HepG2 (cell line): Measurements from ENCODE around the gene SIK3. TPM values are rescaled to one million over a fixed set of nuclear protein-coding genes. Genes with fewer than 3 reads are reported as not detected.

Experiments
- AGO2 ChIP-seq: fragments of 200-400 bp; formaldehyde crosslinking; optimal IDR thresholded peaks from 2 replicates; pipeline ENCODE3; 2017; ENCODE audit warnings: mild to moderate bottlenecking, low read depth, low read length, moderate library complexity
- FUBP1 ChIP-seq: sonication (generic); formaldehyde crosslinking; IDR thresholded peaks from 2 replicates; pipeline ENCODE4 v1.5.1; 2020; ENCODE audit warnings: missing genetic modification reagents, mild to moderate bottlenecking, borderline replicate concordance
- IKZF4 ChIP-seq: sonication (generic); formaldehyde crosslinking; IDR thresholded peaks from 2 replicates; pipeline ENCODE4 v1.5.1; 2020; ENCODE audit warnings: borderline replicate concordance, mild to moderate bottlenecking, low read depth, missing genetic modification reagents; ENCODE audit errors: not compliant biosample characterization
- REST ChIP-seq, 2 experiments: IDR thresholded peaks; 2 replicates each; pipeline ENCODE4 v1.6.1; 2011 to 2012; ENCODE audit warnings: low read length in 2 of 2, borderline replicate concordance in 1 of 2, low read depth in 1 of 2, mild to moderate bottlenecking in 1 of 2, moderate library complexity in 1 of 2
- ZBTB8A ChIP-seq: sonication (generic); formaldehyde crosslinking; IDR thresholded peaks from 2 replicates; pipeline ENCODE4 v1.4.0; 2020; ENCODE audit warnings: mild to moderate bottlenecking, low read depth, missing genetic modification reagents, borderline replicate concordance
- ZKSCAN8 ChIP-seq: IDR thresholded peaks from 2 replicates; pipeline ENCODE4 v1.6.1; 2016; ENCODE audit warnings: borderline replicate concordance, missing genetic modification reagents, missing compliant biosample characterization
- ZNF121 ChIP-seq: sonication (generic); formaldehyde crosslinking; IDR thresholded peaks from 2 replicates; pipeline ENCODE4 v1.5.0; 2020; ENCODE audit warnings: mild to moderate bottlenecking, missing genetic modification reagents
- ZNF605 ChIP-seq: sonication (generic); formaldehyde crosslinking; IDR thresholded peaks from 2 replicates; pipeline ENCODE4 v1.8.0; 2022; ENCODE audit warnings: mild to moderate bottlenecking, missing genetic modification reagents
- ZNF646 ChIP-seq: sonication (generic); formaldehyde crosslinking; IDR thresholded peaks from 2 replicates; pipeline ENCODE4 v1.9.0; 2021; ENCODE audit warnings: mild to moderate bottlenecking, missing genetic modification reagents
- ZNF83 ChIP-seq: sonication (generic); formaldehyde crosslinking; IDR thresholded peaks from 2 replicates; pipeline ENCODE4 v1.4.0; 2020; ENCODE audit warnings: missing genetic modification reagents, mild to moderate bottlenecking, borderline replicate concordance
- polyA plus RNA-seq, 8 experiments: library from polyadenylated mRNA; depleted of rRNA in 3 of 8; stranded (reverse) in 7 of 8; unstranded in 1 of 8; fragments of >200 nt; fragmentation: Illumina TruSeq in 4 of 8; extraction: Trizol in 4 of 8; gene quantifications; 2 replicates each; pipeline versions ENCODE4 v1.2.1 to v1.2.3, GENCODE V29; 2011 to 2016; ENCODE audit warnings: low read depth in 4 of 8, missing spikeins in 1 of 8, mixed read lengths in 1 of 8; ENCODE audit not compliant: insufficient read depth in 1 of 8
- total RNA-seq, 5 experiments: library from RNA; depleted of rRNA; stranded (reverse); fragments of >200 nt; fragmentation: Illumina TruSeq; extraction: Trizol; gene quantifications; 2 replicates each; pipeline ENCODE4 v1.2.3, GENCODE V29; 2016; ENCODE audit warnings: low read depth in 1 of 5
- TF ChIP-seq, protein P1 (sequence below): sonication (generic); formaldehyde crosslinking; IDR thresholded peaks from 2 replicates; pipeline ENCODE4 v1.5.1; 2020; ENCODE audit warnings: missing genetic modification reagents, mild to moderate bottlenecking, borderline replicate concordance

The SIK3 gene
- total and polyA plus RNA-seq, 2 of the 13 experiments (the other 11 are each of a cell fraction or from before 2014, with no cell fraction given), result 5.7 to 9.8 TPM

- TF ChIP-seq, protein P1, sequence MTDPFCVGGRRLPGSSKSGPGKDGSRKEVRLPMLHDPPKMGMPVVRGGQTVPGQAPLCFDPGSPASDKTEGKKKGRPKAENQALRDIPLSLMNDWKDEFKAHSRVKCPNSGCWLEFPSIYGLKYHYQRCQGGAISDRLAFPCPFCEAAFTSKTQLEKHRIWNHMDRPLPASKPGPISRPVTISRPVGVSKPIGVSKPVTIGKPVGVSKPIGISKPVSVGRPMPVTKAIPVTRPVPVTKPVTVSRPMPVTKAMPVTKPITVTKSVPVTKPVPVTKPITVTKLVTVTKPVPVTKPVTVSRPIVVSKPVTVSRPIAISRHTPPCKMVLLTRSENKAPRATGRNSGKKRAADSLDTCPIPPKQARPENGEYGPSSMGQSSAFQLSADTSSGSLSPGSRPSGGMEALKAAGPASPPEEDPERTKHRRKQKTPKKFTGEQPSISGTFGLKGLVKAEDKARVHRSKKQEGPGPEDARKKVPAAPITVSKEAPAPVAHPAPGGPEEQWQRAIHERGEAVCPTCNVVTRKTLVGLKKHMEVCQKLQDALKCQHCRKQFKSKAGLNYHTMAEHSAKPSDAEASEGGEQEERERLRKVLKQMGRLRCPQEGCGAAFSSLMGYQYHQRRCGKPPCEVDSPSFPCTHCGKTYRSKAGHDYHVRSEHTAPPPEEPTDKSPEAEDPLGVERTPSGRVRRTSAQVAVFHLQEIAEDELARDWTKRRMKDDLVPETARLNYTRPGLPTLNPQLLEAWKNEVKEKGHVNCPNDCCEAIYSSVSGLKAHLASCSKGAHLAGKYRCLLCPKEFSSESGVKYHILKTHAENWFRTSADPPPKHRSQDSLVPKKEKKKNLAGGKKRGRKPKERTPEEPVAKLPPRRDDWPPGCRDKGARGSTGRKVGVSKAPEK (CRISPR knock-in tag), result no peak
- TF ChIP-seq AGO2 (peak; percentile 58), ZBTB8A (peak; percentile 62; the same call in 1 of the 2 replicates), REST (IDR thresholded peaks at IDR 0.05; ENCODE audit: borderline replicate concordance in 1 of 2, low read depth in 1 of 2, low read length in 2 of 2) (no peak; a peak in 1 of 4 replicates), ZNF646 (CRISPR knock-in tag) (no peak), IKZF4 (CRISPR knock-in tag) (peak; percentile 69), ZNF83 (CRISPR knock-in tag) (no peak), ZNF605 (CRISPR knock-in tag) (peak; percentile 55; the same call in 1 of the 2 replicates), ZNF121 (CRISPR knock-in tag) (no peak), FUBP1 (CRISPR knock-in tag) (no peak), ZKSCAN8 (no peak; the same call in 1 of the 2 replicates)
Observed at GRCh38 chr11:116829525-116830183, 268.6 kb downstream of the SIK3 start, which contains the start of gene APOC3 (continued).
